GM19043 (cell line): ENCODE results near the gene GULP1.
"Not testable (repeated sequence)": the region's sequence is repeated elsewhere in the genome, so short reads cannot be mapped to it uniquely, and the experiment has no call there.

ENCODE experiments used
- ATAC-seq: cut with Tn5 transposase; IDR thresholded peaks from one replicate; pipeline ENCODE4 v1.9.1; 2021; ENCODE audit warnings: low read depth; ENCODE audit not compliant: unreplicated experiment

Gene GULP1

GRCh38 chr2:188291617-188292347 lies at the start of gene GULP1:
Gene GULP1 (plus strand): TSS chr2:188291874. CDS start chr2:188477703, 185,829 bp downstream.
- ATAC-seq, result no peak

GRCh38 chr2:188243381-188243780 lies 48.3 kb upstream of the GULP1 start:
- ATAC-seq, result no peak

- ATAC-seq, result no peak
Observed at GRCh38 chr2:188244383-188244782, 47.3 kb upstream of the GULP1 start.

- ATAC-seq, result no peak
Observed at GRCh38 chr2:188245230-188245629, 46.4 kb upstream of the GULP1 start.

GRCh38 chr2:188248513-188248912 lies 43.2 kb upstream of the GULP1 start:
- no peak for ATAC-seq

- ATAC-seq, result no peak
Observed at GRCh38 chr2:188251034-188251433, 40.6 kb upstream of the GULP1 start.

GRCh38 chr2:188256420-188256819 lies 35.3 kb upstream of the GULP1 start:
- ATAC-seq, result no peak

- no peak for ATAC-seq
Observed at GRCh38 chr2:188265315-188265714, 26.4 kb upstream of the GULP1 start.

GRCh38 chr2:188267776-188268175 lies 23.9 kb upstream of the GULP1 start:
- no peak for ATAC-seq

- ATAC-seq, result no peak
Observed at GRCh38 chr2:188269004-188269403, 22.7 kb upstream of the GULP1 start.

- ATAC-seq, result no peak
Observed at GRCh38 chr2:188272121-188272520, 19.6 kb upstream of the GULP1 start.

GRCh38 chr2:188274274-188274673 lies 17.4 kb upstream of the GULP1 start:
- ATAC-seq, result no peak

GRCh38 chr2:188276255-188276654 lies 15.4 kb upstream of the GULP1 start:
- ATAC-seq, result no peak

GRCh38 chr2:188277786-188278185 lies 13.9 kb upstream of the GULP1 start:
- no peak for ATAC-seq

GRCh38 chr2:188278388-188279092 lies 13.1 kb upstream of the GULP1 start:
- no peak for ATAC-seq

GRCh38 chr2:188279093-188279445 lies 12.6 kb upstream of the GULP1 start:
- no peak for ATAC-seq

GRCh38 chr2:188280811-188281222 lies 10.9 kb upstream of the GULP1 start:
- ATAC-seq, result no peak

- no peak for ATAC-seq
Observed at GRCh38 chr2:188282907-188283306, 8.8 kb upstream of the GULP1 start.

GRCh38 chr2:188284251-188284650 lies 7.4 kb upstream of the GULP1 start:
- not testable (repeated sequence) for ATAC-seq

GRCh38 chr2:188285049-188285448 lies 6.6 kb upstream of the GULP1 start:
- ATAC-seq, result no peak

- no peak for ATAC-seq
Observed at GRCh38 chr2:188285774-188286173, 5.9 kb upstream of the GULP1 start.

- no peak for ATAC-seq
Observed at GRCh38 chr2:188291142-188291616, 495 bp upstream of the GULP1 start.
